Immature natural killer cell (primary cell): ENCODE results near the gene IRS1. TPM values are rescaled to one million over a fixed set of nuclear protein-coding genes. Genes with fewer than 3 reads are reported as not detected.

ENCODE experiments used
- DNase-seq, 3 donors: peaks; one replicate each; pipeline ENCODE4 v3.0.0; 2022; ENCODE audit warnings: mixed read lengths in 1 of 3
- H3K27ac Mint-ChIP-seq, 6 donors: one replicate each; pipeline ENCODE4 v1.8.0; 2020; ENCODE audit warnings: mixed read lengths in 6 of 6, mild to moderate bottlenecking in 5 of 6, inconsistent platforms in 4 of 6, moderate library complexity in 3 of 6
- H3K27me3 Mint-ChIP-seq, 3 donors: one replicate each; pipeline ENCODE4 v1.8.0; 2020 to 2021; ENCODE audit warnings: low read depth in 3 of 3, mild to moderate bottlenecking in 3 of 3, mixed read lengths in 3 of 3, moderate library complexity in 3 of 3, inconsistent platforms in 1 of 3
- H3K36me3 Mint-ChIP-seq, 3 donors: one replicate each; pipeline ENCODE4 v1.8.0; 2020; ENCODE audit warnings: mixed read lengths in 3 of 3, inconsistent platforms in 2 of 3, mild to moderate bottlenecking in 2 of 3
- H3K4me1 Mint-ChIP-seq, 2 donors: one replicate each; pipeline ENCODE4 v1.8.0; 2020; ENCODE audit warnings: inconsistent platforms in 2 of 2, mild to moderate bottlenecking in 2 of 2, mixed read lengths in 2 of 2, moderate library complexity in 1 of 2
- H3K4me3 Mint-ChIP-seq, 5 donors: one replicate each; pipeline ENCODE4 v1.8.0; 2020; ENCODE audit warnings: mild to moderate bottlenecking in 5 of 5, mixed read lengths in 5 of 5, inconsistent platforms in 3 of 5, moderate library complexity in 3 of 5
- H3K9me3 Mint-ChIP-seq, 6 donors: one replicate each; pipeline ENCODE4 v1.8.0; 2020; ENCODE audit warnings: mild to moderate bottlenecking in 6 of 6, mixed read lengths in 6 of 6, inconsistent platforms in 4 of 6, moderate library complexity in 3 of 6
- polyA plus RNA-seq, 3 donors: library from polyadenylated mRNA; unstranded; fragments of 300-500 nt; fragmentation: Illumina TruSeq; gene quantifications; one replicate each; pipeline ENCODE4 v1.2.3, GENCODE V29; 2021

IRS1 gene
- polyA plus RNA-seq, 3 donors from 2014 or later, result 0.03 TPM; not detected in 2

DNA sequence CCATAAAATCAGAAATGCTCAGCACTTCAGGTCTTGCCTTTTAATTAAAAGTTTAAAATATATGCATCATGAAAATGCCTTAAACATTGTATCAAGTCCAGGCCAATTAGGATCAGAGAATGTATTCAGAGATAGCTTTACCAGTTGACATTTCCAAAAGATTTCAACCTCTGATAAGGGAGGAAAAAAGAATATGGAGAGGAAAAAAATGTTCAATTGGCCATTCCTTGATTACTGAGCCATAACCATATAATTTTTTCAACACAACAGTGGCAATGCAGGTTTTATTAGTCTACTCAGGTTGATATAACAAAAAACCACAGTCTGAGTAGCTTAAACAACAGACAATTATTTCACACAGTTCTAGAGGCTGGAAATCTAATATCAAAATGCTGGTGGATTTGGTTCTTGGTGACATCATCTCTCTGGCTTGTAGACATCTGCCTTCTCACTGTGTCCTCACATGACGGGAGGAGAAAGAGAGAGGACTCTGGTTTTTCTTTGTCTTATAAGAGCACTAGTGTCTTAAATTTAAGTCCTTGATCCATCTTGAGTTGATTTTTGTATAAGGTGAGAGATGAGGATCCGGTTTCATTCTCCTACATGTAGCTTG lies 111.9 kb downstream of the IRS1 start:
- Mint-ChIP-seq H3K27ac (no peak overlapping the region), H3K4me1 (no peaks in the 10 kb centered on the region), H3K27me3 (peaks cover 0 to 7% (median 0%) of the 10 kb centered on the region in 3 donors), H3K4me3 (no peak overlapping the region), H3K36me3 (no peaks in the 10 kb centered on the region), H3K9me3 (peaks cover 0 to 2% (median 0%) of the 10 kb centered on the region in 6 donors)
- DNase-seq, result no peak

DNA sequence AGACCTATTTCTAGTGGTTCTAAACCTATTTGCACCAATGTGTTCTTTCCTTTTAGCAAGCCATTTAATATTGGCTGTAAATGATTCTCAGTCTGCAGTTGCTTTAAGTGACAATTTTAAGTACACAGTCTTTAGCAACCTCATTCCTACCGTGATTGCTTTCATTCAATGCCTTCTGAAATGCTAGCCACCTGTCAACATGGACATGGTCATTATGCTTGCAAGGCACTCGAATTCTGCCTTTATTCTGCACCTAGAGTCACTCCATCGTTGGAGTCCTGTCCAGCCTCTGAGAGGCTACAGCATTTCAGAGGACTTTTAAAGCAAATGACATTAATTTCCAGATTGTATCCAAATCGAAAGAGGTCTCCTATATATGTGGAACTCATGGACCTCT lies 115.1 kb downstream of the IRS1 start:
- Mint-ChIP-seq H3K9me3 (no peaks in the 10 kb centered on the region), H3K27me3 (peaks cover 0 to 11% (median 0%) of the 10 kb centered on the region in 3 donors), H3K36me3 (no peaks in the 10 kb centered on the region), H3K4me3 (no peak overlapping the region), H3K4me1 (no peaks in the 10 kb centered on the region), H3K27ac (no peak overlapping the region)
- no peak for DNase-seq

- no peak for DNase-seq
- Mint-ChIP-seq H3K27ac (no peak overlapping the region), H3K27me3 (peaks cover 0 to 11% (median 0%) of the 10 kb centered on the region in 3 donors), H3K36me3 (no peaks in the 10 kb centered on the region), H3K9me3 (no peaks in the 10 kb centered on the region), H3K4me1 (no peaks in the 10 kb centered on the region), H3K4me3 (no peak overlapping the region)
Observed at GRCh38 chr2:226683944-226684562, 115.6 kb downstream of the IRS1 start.

DNA sequence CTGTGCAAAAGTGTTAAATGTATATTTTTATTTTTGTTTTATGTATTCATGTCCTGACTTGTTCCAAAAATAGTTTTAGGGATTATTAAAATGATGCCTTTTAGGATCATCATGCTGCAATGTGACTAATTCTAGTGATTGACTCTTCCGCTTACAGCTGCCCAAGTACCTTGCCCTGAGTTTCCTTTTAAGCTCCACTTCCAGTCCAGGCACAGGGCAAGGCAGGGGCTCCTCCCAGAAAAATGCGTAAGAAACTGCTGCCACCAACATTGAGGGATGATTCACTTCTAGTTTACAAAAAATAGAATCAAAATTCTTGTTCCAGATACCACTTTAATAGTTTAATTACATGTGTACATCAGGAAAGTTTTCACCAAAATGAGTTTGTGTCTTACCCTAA lies 116.4 kb downstream of the IRS1 start:
- Mint-ChIP-seq H3K27ac (no peak overlapping the region), H3K9me3 (no peaks in the 10 kb centered on the region), H3K4me3 (no peak overlapping the region)

More for the DNA sequence above, 116.4 kb downstream of the IRS1 start:
- Mint-ChIP-seq H3K4me1 (no peaks in the 10 kb centered on the region), H3K27me3 (peaks cover 0 to 4% (median 0%) of the 10 kb centered on the region in 3 donors), H3K36me3 (no peaks in the 10 kb centered on the region)
- DNase-seq, result no peak

Other genes with a start within 250 kb of the IRS1 start
- gene RHBDD1, start 36.2 kb upstream of the IRS1 start, polyA plus RNA-seq, result 10 to 100 TPM; 10.3 to 19.0 (median 11.2) TPM